GM23338 (cell line): ENCODE data around the gene TANGO6.

Experiments used
- CREB1 ChIP-seq: fragments of 250-450 bp; sonication (Bioruptor Pico); IDR thresholded peaks from 2 replicates; pipeline ENCODE4 v1.5.0; 2020; ENCODE audit warnings: low read depth, mild to moderate bottlenecking, moderate library complexity
- EZH2 ChIP-seq: fragments of 200-600 bp; sonication (generic); IDR thresholded peaks from one replicate; pipeline ENCODE4 v1.8.0; 2017; ENCODE audit warnings: antibody characterized with exemption, mild to moderate bottlenecking, low read depth; ENCODE audit not compliant: unreplicated experiment
- POLR2AphosphoS5 ChIP-seq: IDR thresholded peaks from 2 replicates; pipeline ENCODE4 v1.6.1; 2016; ENCODE audit warnings: antibody characterized with exemption, low read depth
- ZNF114 ChIP-seq: fragments of 250-450 bp; sonication (Bioruptor Pico); IDR thresholded peaks from 2 replicates; pipeline ENCODE4 v1.5.0; 2020; ENCODE audit warnings: mild to moderate bottlenecking, moderate library complexity
- ZNF331 ChIP-seq: fragments of 250-450 bp; sonication (Bioruptor Pico); IDR thresholded peaks from 2 replicates; pipeline ENCODE4 v1.5.0; 2020; ENCODE audit warnings: low read depth, mild to moderate bottlenecking, moderate library complexity
- TF ChIP-seq, protein P1 (sequence below), 2 experiments: fragments of 200-600 bp in 1 of 2; sonication (generic) in 1 of 2; conservative IDR thresholded peaks; 2 replicates each; pipeline versions ENCODE4 v1.5.1 to v1.6.1; 2016 to 2017; ENCODE audit warnings: antibody characterized with exemption in 2 of 2, low read depth in 2 of 2, mild to moderate bottlenecking in 2 of 2, moderate library complexity in 1 of 2
- TF ChIP-seq, protein P2 (sequence below): IDR thresholded peaks from 2 replicates; pipeline ENCODE4 v1.6.1; 2016; ENCODE audit warnings: antibody characterized with exemption
- TF ChIP-seq, protein P3 (sequence below): IDR thresholded peaks from one replicate; pipeline ENCODE4 v1.6.1; 2018; ENCODE audit warnings: antibody characterized with exemption; ENCODE audit not compliant: unreplicated experiment

DNA sequence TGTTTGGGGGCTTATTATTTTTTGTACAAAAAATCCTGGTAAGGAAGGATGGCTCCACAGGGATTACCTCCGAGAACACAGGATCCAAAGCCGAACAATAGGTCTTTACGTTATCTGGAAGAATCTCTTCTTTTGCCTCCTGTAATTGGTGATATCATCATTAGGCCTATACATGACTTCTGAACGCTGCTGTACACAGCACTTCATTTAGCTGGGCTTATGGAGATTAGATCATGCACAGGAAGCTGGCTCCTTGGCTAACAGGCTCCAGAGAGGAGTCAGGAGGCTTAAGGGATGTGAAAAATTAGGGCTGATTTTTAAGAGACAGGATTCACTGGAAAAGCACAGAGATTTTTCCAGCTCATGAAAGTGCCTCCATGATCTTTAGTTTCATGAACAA lies 54.7 kb downstream of the TANGO6 start:
- TF ChIP-seq, protein P1, sequence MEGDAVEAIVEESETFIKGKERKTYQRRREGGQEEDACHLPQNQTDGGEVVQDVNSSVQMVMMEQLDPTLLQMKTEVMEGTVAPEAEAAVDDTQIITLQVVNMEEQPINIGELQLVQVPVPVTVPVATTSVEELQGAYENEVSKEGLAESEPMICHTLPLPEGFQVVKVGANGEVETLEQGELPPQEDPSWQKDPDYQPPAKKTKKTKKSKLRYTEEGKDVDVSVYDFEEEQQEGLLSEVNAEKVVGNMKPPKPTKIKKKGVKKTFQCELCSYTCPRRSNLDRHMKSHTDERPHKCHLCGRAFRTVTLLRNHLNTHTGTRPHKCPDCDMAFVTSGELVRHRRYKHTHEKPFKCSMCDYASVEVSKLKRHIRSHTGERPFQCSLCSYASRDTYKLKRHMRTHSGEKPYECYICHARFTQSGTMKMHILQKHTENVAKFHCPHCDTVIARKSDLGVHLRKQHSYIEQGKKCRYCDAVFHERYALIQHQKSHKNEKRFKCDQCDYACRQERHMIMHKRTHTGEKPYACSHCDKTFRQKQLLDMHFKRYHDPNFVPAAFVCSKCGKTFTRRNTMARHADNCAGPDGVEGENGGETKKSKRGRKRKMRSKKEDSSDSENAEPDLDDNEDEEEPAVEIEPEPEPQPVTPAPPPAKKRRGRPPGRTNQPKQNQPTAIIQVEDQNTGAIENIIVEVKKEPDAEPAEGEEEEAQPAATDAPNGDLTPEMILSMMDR (conservative IDR thresholded peaks at IDR 0.05; ENCODE audit: low read depth in 2 of 2) = no peak
- no peak for TF ChIP-seq ZNF331 (CRISPR knock-in tag)
- TF ChIP-seq EZH2 = no peak
- TF ChIP-seq, protein P2, sequence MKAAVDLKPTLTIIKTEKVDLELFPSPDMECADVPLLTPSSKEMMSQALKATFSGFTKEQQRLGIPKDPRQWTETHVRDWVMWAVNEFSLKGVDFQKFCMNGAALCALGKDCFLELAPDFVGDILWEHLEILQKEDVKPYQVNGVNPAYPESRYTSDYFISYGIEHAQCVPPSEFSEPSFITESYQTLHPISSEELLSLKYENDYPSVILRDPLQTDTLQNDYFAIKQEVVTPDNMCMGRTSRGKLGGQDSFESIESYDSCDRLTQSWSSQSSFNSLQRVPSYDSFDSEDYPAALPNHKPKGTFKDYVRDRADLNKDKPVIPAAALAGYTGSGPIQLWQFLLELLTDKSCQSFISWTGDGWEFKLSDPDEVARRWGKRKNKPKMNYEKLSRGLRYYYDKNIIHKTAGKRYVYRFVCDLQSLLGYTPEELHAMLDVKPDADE = no peak
- no peak for TF ChIP-seq CREB1 (CRISPR knock-in tag)
- TF ChIP-seq POLR2AphosphoS5 = no peak
- TF ChIP-seq, protein P3, sequence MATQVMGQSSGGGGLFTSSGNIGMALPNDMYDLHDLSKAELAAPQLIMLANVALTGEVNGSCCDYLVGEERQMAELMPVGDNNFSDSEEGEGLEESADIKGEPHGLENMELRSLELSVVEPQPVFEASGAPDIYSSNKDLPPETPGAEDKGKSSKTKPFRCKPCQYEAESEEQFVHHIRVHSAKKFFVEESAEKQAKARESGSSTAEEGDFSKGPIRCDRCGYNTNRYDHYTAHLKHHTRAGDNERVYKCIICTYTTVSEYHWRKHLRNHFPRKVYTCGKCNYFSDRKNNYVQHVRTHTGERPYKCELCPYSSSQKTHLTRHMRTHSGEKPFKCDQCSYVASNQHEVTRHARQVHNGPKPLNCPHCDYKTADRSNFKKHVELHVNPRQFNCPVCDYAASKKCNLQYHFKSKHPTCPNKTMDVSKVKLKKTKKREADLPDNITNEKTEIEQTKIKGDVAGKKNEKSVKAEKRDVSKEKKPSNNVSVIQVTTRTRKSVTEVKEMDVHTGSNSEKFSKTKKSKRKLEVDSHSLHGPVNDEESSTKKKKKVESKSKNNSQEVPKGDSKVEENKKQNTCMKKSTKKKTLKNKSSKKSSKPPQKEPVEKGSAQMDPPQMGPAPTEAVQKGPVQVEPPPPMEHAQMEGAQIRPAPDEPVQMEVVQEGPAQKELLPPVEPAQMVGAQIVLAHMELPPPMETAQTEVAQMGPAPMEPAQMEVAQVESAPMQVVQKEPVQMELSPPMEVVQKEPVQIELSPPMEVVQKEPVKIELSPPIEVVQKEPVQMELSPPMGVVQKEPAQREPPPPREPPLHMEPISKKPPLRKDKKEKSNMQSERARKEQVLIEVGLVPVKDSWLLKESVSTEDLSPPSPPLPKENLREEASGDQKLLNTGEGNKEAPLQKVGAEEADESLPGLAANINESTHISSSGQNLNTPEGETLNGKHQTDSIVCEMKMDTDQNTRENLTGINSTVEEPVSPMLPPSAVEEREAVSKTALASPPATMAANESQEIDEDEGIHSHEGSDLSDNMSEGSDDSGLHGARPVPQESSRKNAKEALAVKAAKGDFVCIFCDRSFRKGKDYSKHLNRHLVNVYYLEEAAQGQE = no peak
- TF ChIP-seq ZNF114 (CRISPR knock-in tag) = no peak
